ENCODE results near the gene PGBD1. TPM values are rescaled to one million over a fixed set of nuclear protein-coding genes. Genes with fewer than 3 reads are reported as not detected.

The PGBD1 gene
- total RNA-seq, 4 donors from 2014 or later = 1.4 to 5.4 (median 4.1) TPM

GRCh38 chr6:28266962-28267694 is 14.2 kb upstream of the PGBD1 start, which contains the start of gene ZSCAN26:
Gene ZSCAN26, plus strand, starts transcription at chr6:28267143. Its CDS starts 4,777 bp downstream, at chr6:28271920.
- Histone ChIP-seq H3K4me1 (peaks cover 8 to 11% of the 10 kb centered on the region in 2 donors), H3K36me3 (peaks cover 3 to 4% of the 10 kb centered on the region in 2 donors), H3K4me3 (replicated peaks in 1 of 3) (peak within 1 kb of the TSS; percentile 45 to 98 (median 64)), H3K27ac (peak within 1 kb of the TSS; percentile 76 to 86 (median 76)), H3K27me3 (no peaks in the 10 kb centered on the region), H3K9me3 (no peaks in the 10 kb centered on the region)
- peak in 1 of 2 donors; percentile 57 for TF ChIP-seq POLR2A (IDR thresholded peaks at IDR 0.05)
- peak in 1 of 6 experiments; percentile 1 for TF ChIP-seq CTCF (IDR thresholded peaks at IDR 0.05)
- 1% methylated on average over 24 to 32 of the region's 32 CpGs for WGBS, 2 donors
- peak; percentile 76 to 81 for DNase-seq
- intact Hi-C loops (cut with DNase I) = loop anchor here (10.0 kb wide), 1 partner anchor 88 kb away; no protein-coding TSS in a partner anchor

GRCh38 chr6:28267695-28268059 is 13.7 kb upstream of the PGBD1 start:
- intact Hi-C loops (cut with DNase I) = loop anchor here (10.0 kb wide), 1 partner anchor 87 kb away; no protein-coding TSS in a partner anchor
- Histone ChIP-seq H3K4me3 (replicated peaks in 1 of 3) (peak overlapping the region in 2 of 3 donors; percentile 64 to 98), H3K9me3 (no peaks in the 10 kb centered on the region), H3K4me1 (peaks cover 8 to 11% of the 10 kb centered on the region in 2 donors), H3K36me3 (peaks cover 8 to 10% of the 10 kb centered on the region in 2 donors), H3K27ac (no peak overlapping the region), H3K27me3 (no peaks in the 10 kb centered on the region)
- no peak for TF ChIP-seq CTCF (IDR thresholded peaks at IDR 0.05)
- no peak for TF ChIP-seq POLR2A (IDR thresholded peaks at IDR 0.05)
- DNase-seq = no peak
- 2 to 3% methylated on average over 1 of the region's 1 CpG for WGBS, 2 donors

- Histone ChIP-seq H3K27ac (no peak overlapping the region), H3K4me3 (replicated peaks in 1 of 3) (no peak overlapping the region), H3K9me3 (no peaks in the 10 kb centered on the region), H3K27me3 (no peaks in the 10 kb centered on the region), H3K4me1 (peaks cover 8 to 11% of the 10 kb centered on the region in 2 donors), H3K36me3 (peaks cover 24 to 27% of the 10 kb centered on the region in 2 donors)
- intact Hi-C loops (cut with DNase I) = loop anchor here (10.0 kb wide), 1 partner anchor 85 kb away; no protein-coding TSS in a partner anchor
- DNase-seq = no peak
- TF ChIP-seq POLR2A (IDR thresholded peaks at IDR 0.05) (no peak), CTCF (IDR thresholded peaks at IDR 0.05) (no peak)
These were observed 11.9 kb upstream of the PGBD1 start for GRCh38 chr6:28269492-28269891.

- no peaks in the 10 kb centered on the region for H3K27me3 ChIP-seq
- peaks cover 44 to 49% of the 10 kb centered on the region in 2 donors for H3K36me3 ChIP-seq
- H3K27ac ChIP-seq = no peak overlapping the region
- H3K9me3 ChIP-seq = no peaks in the 10 kb centered on the region
- H3K4me3 ChIP-seq (replicated peaks in 1 of 3) = no peak overlapping the region
- TF ChIP-seq POLR2A (IDR thresholded peaks at IDR 0.05) (no peak), CTCF (IDR thresholded peaks at IDR 0.05) (no peak)
- no peaks in the 10 kb centered on the region for H3K4me1 ChIP-seq
- intact Hi-C loops (cut with DNase I) = no loop called here
- no peak for DNase-seq
These were observed 6.5 kb upstream of the PGBD1 start for GRCh38 chr6:28274888-28275287.

GRCh38 chr6:28277746-28278145 is 3.6 kb upstream of the PGBD1 start:
- H3K27me3 ChIP-seq = no peaks in the 10 kb centered on the region
- peaks cover 0 to 5% of the 10 kb centered on the region in 2 donors for H3K4me1 ChIP-seq
- TF ChIP-seq CTCF (IDR thresholded peaks at IDR 0.05) (no peak), POLR2A (IDR thresholded peaks at IDR 0.05) (no peak)
- no peak for DNase-seq
- no peak overlapping the region for H3K4me3 ChIP-seq (replicated peaks in 1 of 3)
- H3K9me3 ChIP-seq = no peaks in the 10 kb centered on the region
- H3K27ac ChIP-seq = no peak overlapping the region
- WGBS, 2 donors = 87 to 90% methylated on average over 3 of the region's 3 CpGs
- intact Hi-C loops (cut with DNase I) = no loop called here
- H3K36me3 ChIP-seq = peaks cover 36 to 39% of the 10 kb centered on the region in 2 donors
